Islet of Langerhans (tissue), 1 donor: ENCODE results near the gene ZIC3.

Experiments
- FAIRE-seq: peaks from one replicate; lab custom pipeline; 2011; peaks lifted over from hg19 to GRCh38; lab: Jason Lieb, UNC

Gene ZIC3

DNA sequence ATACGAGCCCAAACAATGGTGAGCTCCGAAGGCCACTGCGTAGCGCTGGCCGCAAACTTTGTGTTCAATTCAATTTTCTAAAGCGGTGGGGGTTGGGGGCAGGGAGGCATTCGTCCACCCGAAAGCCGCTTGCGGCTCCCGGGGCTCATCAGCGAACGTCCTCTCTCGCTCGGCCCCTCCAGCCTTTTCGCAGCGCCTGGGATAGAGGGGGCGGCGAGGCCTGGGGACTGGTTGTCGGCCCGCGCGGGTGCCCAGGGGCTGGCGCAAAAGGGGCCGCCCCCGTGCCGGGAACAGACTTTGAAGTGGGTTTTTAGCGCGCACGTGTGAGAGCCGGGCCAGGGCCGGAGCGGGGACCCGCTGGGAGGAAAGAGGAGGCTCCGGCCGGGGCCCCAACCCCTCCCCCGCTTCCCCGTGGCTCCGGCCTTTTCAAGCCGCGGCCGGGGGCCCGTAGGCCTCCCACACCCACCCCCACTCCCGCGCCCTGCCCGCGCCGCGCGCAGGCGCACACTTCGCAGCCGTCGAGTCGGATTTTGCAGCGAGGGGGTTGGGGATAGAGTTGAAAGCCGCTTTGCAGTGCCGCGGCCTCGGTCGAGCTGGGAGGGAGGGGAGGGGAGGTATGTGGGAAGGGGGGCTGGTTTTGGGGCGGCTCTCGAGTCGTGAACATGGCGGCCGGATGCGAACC is 8.3 kb downstream of the ZIC3 start:
- FAIRE-seq = no peak

DNA sequence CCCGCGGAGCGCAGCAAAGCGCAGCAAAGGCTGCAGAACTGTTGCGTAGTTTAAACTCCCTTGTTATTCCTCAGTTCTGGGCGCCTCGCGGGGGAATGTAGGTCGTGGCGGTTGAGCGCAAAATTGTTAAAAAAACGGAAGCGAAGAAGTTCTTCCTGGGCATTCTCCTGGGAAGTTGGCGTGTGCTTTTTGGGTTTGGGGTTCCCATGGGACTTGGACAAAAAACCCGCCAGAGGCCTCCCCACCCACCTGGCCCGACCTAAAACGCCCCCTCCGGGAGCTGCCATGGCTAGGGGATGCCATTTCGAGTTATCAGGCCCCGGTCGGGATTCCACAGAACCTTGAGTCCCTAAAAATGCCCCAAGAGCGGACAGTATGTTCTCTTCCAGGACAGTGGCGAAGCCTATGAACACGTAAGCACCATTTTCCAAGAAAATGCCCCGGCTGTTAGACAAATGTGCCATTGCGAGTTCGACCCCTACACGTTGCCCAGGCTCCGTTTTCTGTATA is 8.9 kb downstream of the ZIC3 start:
- FAIRE-seq = no peak

DNA sequence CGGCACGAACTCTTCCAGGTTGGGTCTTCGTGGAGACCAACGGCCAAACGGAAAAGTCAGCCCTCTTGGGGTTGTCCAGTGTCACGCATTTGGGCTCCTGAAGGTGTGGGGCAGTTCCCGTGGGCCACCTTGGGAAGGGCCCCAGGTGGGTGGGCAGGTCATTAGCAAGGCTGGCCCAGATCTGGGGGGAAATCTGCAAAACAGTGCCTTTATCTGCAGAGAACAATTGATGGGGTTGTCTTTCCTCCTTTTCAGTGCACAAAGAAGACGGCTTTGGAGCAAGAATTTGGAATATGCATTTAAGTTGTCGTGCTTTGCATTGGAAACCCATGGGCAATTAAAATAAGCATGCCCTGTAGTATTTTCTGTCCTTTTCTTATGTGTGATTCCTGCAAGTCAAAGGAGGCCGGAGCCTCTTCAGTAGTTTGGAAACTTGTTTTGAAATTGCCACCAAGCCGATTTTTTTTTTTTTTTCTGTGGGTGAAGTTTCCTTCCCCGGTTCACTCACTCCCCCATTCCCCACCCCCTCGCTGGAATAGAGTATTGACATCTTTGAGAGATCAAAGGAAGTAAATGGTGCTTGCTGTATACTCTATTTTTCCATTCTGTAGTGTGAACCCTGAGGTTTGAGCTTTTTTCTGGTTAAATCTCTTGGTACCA is 9.8 kb downstream of the ZIC3 start:
- no peak for FAIRE-seq

DNA sequence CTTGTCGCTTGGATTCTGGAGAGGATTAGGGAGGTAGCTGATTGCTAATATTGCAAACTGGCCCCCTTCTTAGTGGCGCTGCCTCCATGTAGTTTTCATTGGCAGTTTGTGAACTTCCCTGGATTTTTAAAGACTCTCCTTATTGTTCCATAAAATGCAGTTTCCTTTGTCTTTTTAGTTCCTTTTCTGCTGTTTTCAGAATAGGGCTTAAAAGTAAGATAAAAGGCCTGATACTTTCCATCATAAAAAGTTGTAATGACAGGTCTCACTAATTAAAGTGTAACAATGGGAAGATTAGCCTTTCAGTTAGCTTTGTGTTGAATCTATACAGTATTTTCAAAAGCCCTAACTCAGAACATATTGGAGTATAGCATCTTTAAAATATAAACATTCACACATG is 21.2 kb downstream of the ZIC3 start:
- FAIRE-seq = no peak

DNA sequence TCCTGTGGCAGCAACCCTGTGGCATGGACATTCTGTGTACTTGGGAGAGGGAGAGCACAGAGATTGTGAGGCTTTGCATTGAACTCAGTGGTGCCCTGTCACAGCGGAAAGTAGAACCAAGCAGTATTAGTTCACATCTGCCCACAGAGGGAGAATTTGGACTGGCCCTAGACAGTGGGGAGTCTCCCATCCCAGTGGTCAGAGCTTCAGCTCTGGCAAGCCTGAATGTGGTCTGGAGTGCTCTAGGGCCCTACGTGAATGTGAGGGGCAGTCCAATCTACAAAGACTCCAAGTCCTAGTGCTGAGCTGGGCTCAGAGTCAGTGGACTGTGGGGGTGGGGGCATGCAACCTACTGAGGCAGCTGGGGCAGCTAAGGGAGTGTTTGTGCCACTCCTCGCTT is 34.8 kb downstream of the ZIC3 start:
- no peak for FAIRE-seq
